PC-3 (cell line): Measurements from ENCODE around the gene ERICH4. TPM values are rescaled to one million over a fixed set of nuclear protein-coding genes. Genes with fewer than 3 reads are reported as not detected.
"Not testable (repeated sequence)": the region's sequence is repeated elsewhere in the genome, so short reads cannot be mapped to it uniquely, and the experiment has no call there.

ENCODE experiments used
- ATAC-seq: fragments of 200-7000 bp; cut with Tn5 transposase; 2 replicates; pipeline ENCODE4 v1.9.1; 2020; ENCODE audit warnings: mild to moderate bottlenecking, moderate library complexity
- BruUV-seq: library from RNA; stranded (reverse); fragments of 400-500 nt; replicated peaks from 2 replicates; lab custom pipeline; 2021; lab: Mats Ljungman, UMichigan
- CTCF ChIA-PET: fragments of 300-600 bp; sonication (Branson Sonifier 250); formaldehyde crosslinking; loops from one replicate; lab custom pipeline; 2022; ENCODE audit warnings: antibody characterized with exemption; lab: Charles Lee
- POLR2A ChIA-PET: fragments of 300-600 bp; sonication (Branson Sonifier 250); formaldehyde crosslinking; loops from one replicate; lab custom pipeline; 2022; ENCODE audit warnings: antibody characterized with exemption; ENCODE audit not compliant: unreplicated experiment; lab: Charles Lee
- DNase-seq: peaks from one replicate; pipeline ENCODE4 v3.0.0-alpha.2; 2015
- H2AFZ ChIP-seq: fragments of 300-600 bp; sonication (generic); 2 replicates; pipeline ENCODE4 v1.6.0; 2016; ENCODE audit warnings: antibody characterized with exemption, low read length
- H3F3A ChIP-seq: fragments of 300-600 bp; sonication (generic); one replicate; pipeline ENCODE4 v1.6.0; 2017; ENCODE audit warnings: antibody characterized with exemption, low read length, control low read depth, mild to moderate bottlenecking; ENCODE audit not compliant: unreplicated experiment
- H3K27ac ChIP-seq: fragments of 300-600 bp; sonication (generic); 2 replicates; pipeline ENCODE4 v1.5.1; 2016; ENCODE audit warnings: mild to moderate bottlenecking, low read length
- H3K27me3 ChIP-seq: fragments of 300-600 bp; sonication (generic); 2 replicates; pipeline ENCODE4 v1.6.1; 2016; ENCODE audit warnings: low read length, mixed read lengths
- H3K36me3 ChIP-seq: fragments of 300-600 bp; sonication (generic); 2 replicates; pipeline ENCODE4 v1.6.1; 2016; ENCODE audit warnings: low read depth, mixed run types, low read length, mixed read lengths
- H3K4me1 ChIP-seq: fragments of 300-600 bp; sonication (generic); 2 replicates; pipeline ENCODE4 v1.5.1; 2016; ENCODE audit warnings: low read length; ENCODE audit not compliant: insufficient read depth
- H3K4me2 ChIP-seq: fragments of 300-600 bp; sonication (generic); 2 replicates; pipeline ENCODE4 v1.6.0; 2016; ENCODE audit warnings: low read length
- H3K4me3 ChIP-seq: fragments of 300-600 bp; sonication (generic); 2 replicates; pipeline ENCODE4 v1.5.1; 2016; ENCODE audit warnings: mild to moderate bottlenecking, low read length, mixed read lengths
- H3K79me2 ChIP-seq: fragments of 300-600 bp; sonication (generic); 2 replicates; pipeline ENCODE4 v1.6.1; 2017; ENCODE audit warnings: low read length, mixed read lengths
- H3K9ac ChIP-seq: fragments of 300-600 bp; sonication (generic); 2 replicates; pipeline ENCODE4 v1.6.0; 2016; ENCODE audit warnings: mild to moderate bottlenecking, low read length
- H3K9me2 ChIP-seq: fragments of 300-600 bp; sonication (generic); replicated peaks from 2 replicates; pipeline ENCODE4 v1.6.1; 2016; ENCODE audit warnings: mixed run types, low read length, mixed read lengths
- H3K9me3 ChIP-seq: fragments of 300-600 bp; sonication (generic); 2 replicates; pipeline ENCODE4 v1.6.1; 2016; ENCODE audit warnings: low read length, mixed read lengths
- H4K20me1 ChIP-seq: fragments of 300-600 bp; sonication (generic); 2 replicates; pipeline ENCODE4 v1.6.1; 2016; ENCODE audit warnings: low read length, mixed read lengths
- CTCF ChIP-seq: fragments of 300-600 bp; sonication (generic); conservative IDR thresholded peaks from 2 replicates; pipeline ENCODE4 v1.5.1; 2017; ENCODE audit warnings: antibody characterized with exemption, low read depth, mild to moderate bottlenecking, low read length
- EZH2 ChIP-seq: fragments of 300-600 bp; sonication (generic); IDR thresholded peaks from one replicate; pipeline ENCODE4 v1.6.1; 2017; ENCODE audit warnings: antibody characterized with exemption, mild to moderate bottlenecking, low read length; ENCODE audit not compliant: unreplicated experiment
- EZH2phosphoT487 ChIP-seq: fragments of 300-600 bp; sonication (generic); IDR thresholded peaks from 2 replicates; pipeline ENCODE4 v1.6.1; 2018; ENCODE audit warnings: mild to moderate bottlenecking, antibody characterized with exemption, low read length, borderline replicate concordance
- intact Hi-C: fragments of 100-400 bp; cut with micrococcal nuclease; formaldehyde crosslinking; loops from 2 replicates; pipeline ENCODE4 v1.9.0; 2023
- total RNA-seq: library from RNA; depleted of rRNA; stranded (reverse); fragments of >200 nt; gene quantifications from 2 replicates; pipeline ENCODE4 v1.2.3, GENCODE V29; 2014

The ERICH4 gene
- total RNA-seq, 1 experiment from 2014 or later = not detected

- H3K4me1 ChIP-seq = peaks cover 9% of the 10 kb centered on the region
- DNase-seq = no peak
- H3K27me3 ChIP-seq = no peaks in the 10 kb centered on the region
- ChIA-PET CTCF (no interaction called here), POLR2A (no interaction called here)
- ATAC-seq = no peak
- H3K9ac ChIP-seq = no peak overlapping the region
- H3K9me3 ChIP-seq = no peaks in the 10 kb centered on the region
- no peaks in the 10 kb centered on the region for H3K36me3 ChIP-seq
- H3K4me2 ChIP-seq = no peak overlapping the region
- intact Hi-C loops = no loop called here
- no peak for TF ChIP-seq EZH2phosphoT487
- TF ChIP-seq EZH2 = no peak
- TF ChIP-seq CTCF = no peak
- H3K79me2 ChIP-seq = no peaks in the 10 kb centered on the region
- no peak overlapping the region for H3K27ac ChIP-seq
- no peak overlapping the region for H2AFZ ChIP-seq
- H4K20me1 ChIP-seq = no peaks in the 10 kb centered on the region
- no peak overlapping the region for H3K4me3 ChIP-seq
- no peaks in the 10 kb centered on the region for H3F3A ChIP-seq
- no TSS peak for BruUV-seq
- no peaks in the 10 kb centered on the region for H3K9me2 ChIP-seq
These were observed 35.7 kb upstream of the ERICH4 start for GRCh38 chr19:41407271-41407670.

GRCh38 chr19:41408256-41408655, 34.7 kb upstream of the ERICH4 start:
- ATAC-seq = no peak
- Histone ChIP-seq H3K79me2 (no peaks in the 10 kb centered on the region), H3K4me3 (no peak overlapping the region), H4K20me1 (no peaks in the 10 kb centered on the region), H3K4me2 (no peak overlapping the region), H3K27ac (no peak overlapping the region), H3K36me3 (no peaks in the 10 kb centered on the region), H3F3A (no peaks in the 10 kb centered on the region), H3K4me1 (peaks cover 9% of the 10 kb centered on the region), H3K9me3 (no peaks in the 10 kb centered on the region), H3K9ac (no peak overlapping the region), H3K9me2 (no peaks in the 10 kb centered on the region), H2AFZ (no peak overlapping the region), H3K27me3 (no peaks in the 10 kb centered on the region)
- POLR2A ChIA-PET = no interaction called here
- DNase-seq = no peak
- BruUV-seq = no TSS peak
- CTCF ChIA-PET = interaction anchor here (0.6 kb wide), 1 partner anchor 98 kb away, joined by 5 read pairs; no protein-coding TSS in a partner anchor
- TF ChIP-seq EZH2phosphoT487 = no peak
- no peak for TF ChIP-seq CTCF
- TF ChIP-seq EZH2 = no peak
- intact Hi-C loops = no loop called here

GRCh38 chr19:41408846-41409245, 34.1 kb upstream of the ERICH4 start:
- H3K36me3 ChIP-seq, H2AFZ ChIP-seq, H3K27ac ChIP-seq, H3F3A ChIP-seq, intact Hi-C loops, ATAC-seq, H3K79me2 ChIP-seq, H3K4me1 ChIP-seq, H3K4me3 ChIP-seq, BruUV-seq, H4K20me1 ChIP-seq, H3K9me2 ChIP-seq, DNase-seq, H3K27me3 ChIP-seq, H3K9ac ChIP-seq, H3K9me3 ChIP-seq, POLR2A ChIA-PET: not testable (repeated sequence)
- CTCF ChIA-PET = interaction anchor here (1.0 kb wide), 1 partner anchor 56 kb away, joined by 5 read pairs; no protein-coding TSS in a partner anchor
- H3K4me2 ChIP-seq = peak overlapping the region; percentile 49
